KOPT-K1 (cell line): ENCODE measurements around the gene PSMC5.
"Not testable (repeated sequence)": the region's sequence is repeated elsewhere in the genome, so short reads cannot be mapped to it uniquely, and the experiment has no call there.

ENCODE experiments used
- H3K27ac ChIP-seq: fragments of 200-600 bp; sonication (generic); 2 replicates; pipeline ENCODE4 v1.5.1; 2016; ENCODE audit warnings: antibody characterized with exemption, mild to moderate bottlenecking, low read depth, low read length; ENCODE audit not compliant: poor library complexity, severe bottlenecking
- H3K36me3 ChIP-seq: fragments of 200-600 bp; sonication (generic); 2 replicates; pipeline ENCODE4 v1.5.1; 2017; ENCODE audit warnings: antibody characterized with exemption, mild to moderate bottlenecking, low read length, moderate library complexity; ENCODE audit not compliant: insufficient read depth
- H3K9me3 ChIP-seq: fragments of 200-600 bp; sonication (generic); 2 replicates; pipeline ENCODE4 v1.5.1; 2017; ENCODE audit warnings: antibody characterized with exemption, low read length, mild to moderate bottlenecking; ENCODE audit not compliant: insufficient read depth, poor library complexity, severe bottlenecking

PSMC5 gene

DNA sequence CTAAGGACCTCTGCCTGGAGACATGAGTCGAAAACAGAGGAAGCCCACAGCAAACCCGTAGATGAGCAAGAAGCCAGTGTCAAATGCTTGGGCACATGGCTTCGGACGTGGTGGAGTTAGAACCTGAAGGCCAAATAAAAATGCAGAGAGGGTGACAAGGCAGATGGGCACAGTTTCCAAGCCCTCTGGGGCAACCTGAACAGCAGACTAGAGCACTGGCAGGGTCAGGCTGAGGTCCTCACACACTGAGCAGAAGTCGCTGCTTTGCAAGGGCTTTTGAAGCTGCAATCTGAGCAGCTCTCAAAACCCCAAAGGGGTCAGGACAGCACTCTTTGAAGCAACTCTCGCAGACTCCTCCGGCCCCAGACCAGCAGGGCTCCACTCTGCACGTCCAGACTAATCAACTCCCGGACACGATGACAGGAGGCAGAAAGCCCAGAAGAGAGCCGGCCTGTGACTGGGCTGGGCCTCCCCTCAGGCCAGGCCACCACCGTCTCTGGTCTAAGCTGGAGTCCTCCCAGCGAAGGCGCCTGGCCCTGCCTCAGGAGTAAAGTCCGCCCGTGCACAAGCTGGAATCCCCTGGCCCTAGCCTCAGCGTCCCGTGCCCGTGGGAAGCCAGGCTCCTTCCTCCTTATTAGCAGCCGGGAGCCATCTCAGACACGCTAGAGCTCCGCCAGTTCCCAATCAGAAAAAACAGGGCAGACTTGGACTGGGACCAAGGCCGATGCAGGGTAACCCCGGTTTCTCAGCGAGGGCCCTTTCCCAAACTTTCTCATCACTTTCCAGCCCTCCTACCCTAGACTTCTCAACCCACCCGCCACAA, 14.3 kb downstream of the PSMC5 start:
- Histone ChIP-seq H3K27ac (peak overlapping the region; percentile 92), H3K36me3 (peaks cover 29% of the 10 kb centered on the region), H3K9me3 (no peaks in the 10 kb centered on the region)

DNA sequence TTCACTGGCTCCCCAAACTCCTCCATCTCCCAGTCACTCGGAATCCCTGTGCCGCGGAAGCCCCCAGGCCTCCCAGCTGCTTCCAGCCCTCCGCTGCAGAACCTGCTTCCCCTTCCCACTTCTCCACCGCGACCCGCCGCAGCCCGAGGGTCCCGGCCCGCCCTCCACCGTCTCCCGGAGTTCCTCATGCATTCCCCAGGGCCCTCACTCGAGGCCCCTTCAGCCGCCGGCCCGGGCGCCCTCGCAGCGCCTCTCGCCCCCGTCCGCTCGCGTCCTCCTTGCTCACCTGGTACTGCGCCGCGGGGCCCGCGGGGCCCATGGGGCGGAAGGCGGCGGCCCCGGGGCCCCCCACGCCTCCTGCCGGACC, 14.9 kb downstream of the PSMC5 start:
- peak overlapping the region; percentile 92 for H3K27ac ChIP-seq
- peaks cover 23% of the 10 kb centered on the region for H3K36me3 ChIP-seq
- no peaks in the 10 kb centered on the region for H3K9me3 ChIP-seq

DNA sequence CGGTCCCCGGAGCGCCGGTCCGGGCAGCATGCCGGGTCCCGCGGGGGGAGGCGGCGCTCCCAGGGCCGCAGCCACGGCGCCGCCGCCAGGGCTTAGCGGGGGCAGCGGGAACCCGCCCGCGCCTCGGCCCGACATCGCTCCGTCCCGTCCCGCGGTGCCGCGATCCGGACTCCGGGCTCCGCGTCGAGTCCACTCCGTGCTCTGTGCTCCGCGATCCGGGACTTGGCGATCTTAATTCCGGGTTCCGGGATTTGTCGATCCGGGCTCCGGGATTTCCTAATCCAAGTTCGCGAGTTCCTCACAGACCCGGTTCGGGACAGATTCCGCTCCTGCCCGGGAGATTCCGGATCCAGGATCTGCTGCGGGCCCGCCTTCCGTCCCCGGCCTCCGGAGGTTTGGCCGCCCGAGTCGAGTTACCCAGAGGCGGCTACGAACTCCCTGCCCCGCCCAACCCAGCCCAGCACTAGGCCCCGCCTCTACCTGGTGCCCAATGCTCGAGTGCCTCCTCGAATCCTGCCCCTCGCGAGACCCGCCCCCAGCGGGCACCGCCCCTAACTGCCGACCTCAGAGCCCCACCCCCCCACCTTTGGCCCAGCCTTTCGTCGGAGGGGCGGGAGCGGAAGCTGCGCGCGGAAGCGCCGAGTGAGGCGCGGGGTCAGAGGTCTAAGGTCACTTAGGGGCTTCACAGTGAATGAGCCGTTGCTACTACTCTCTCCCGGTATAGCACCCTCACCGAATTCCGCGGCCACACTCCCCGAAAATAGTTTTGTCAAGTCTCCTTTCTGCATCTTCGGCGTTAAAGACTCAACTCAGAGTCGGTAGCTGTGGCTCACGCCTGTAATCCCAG, 15.5 kb downstream of the PSMC5 start, which contains the start of gene SMARCD2:
Gene SMARCD2, minus strand, starts transcription at position 146 of the 847 bp plus-strand sequence. Its CDS starts 11 bp downstream, at position 135.
- H3K9me3 ChIP-seq, result no peaks in the 10 kb centered on the region
- H3K27ac ChIP-seq, result peak within 1 kb of the TSS; percentile 92
- peaks cover 17% of the 10 kb centered on the region for H3K36me3 ChIP-seq

DNA sequence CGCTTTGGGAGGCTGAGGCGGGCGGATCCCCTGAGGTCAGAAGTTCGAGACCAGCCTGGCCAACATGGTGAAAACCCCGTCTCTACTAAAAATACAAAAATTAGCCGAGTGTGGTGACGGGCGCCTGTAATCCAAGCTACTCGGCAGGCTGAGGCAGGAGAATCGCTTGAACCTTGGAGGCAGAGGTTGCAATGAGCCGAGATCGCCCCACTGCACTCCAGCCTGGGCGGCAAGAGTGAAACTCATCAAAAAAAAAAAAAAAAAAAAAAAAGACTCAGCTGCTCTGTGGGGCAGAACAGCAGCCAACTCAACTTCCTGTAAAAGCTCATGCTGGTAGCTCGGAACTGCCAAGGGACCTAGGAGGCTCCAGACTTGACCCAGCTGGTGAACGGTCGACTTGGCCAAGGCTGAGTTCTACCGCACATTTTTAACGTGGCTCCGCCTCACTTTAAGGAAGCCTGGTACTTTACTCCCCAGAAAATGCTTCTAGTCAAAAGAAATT, 16.2 kb downstream of the PSMC5 start:
- Histone ChIP-seq H3K36me3 (peaks cover 10% of the 10 kb centered on the region), H3K27ac (peak overlapping the region; percentile 92)

DNA sequence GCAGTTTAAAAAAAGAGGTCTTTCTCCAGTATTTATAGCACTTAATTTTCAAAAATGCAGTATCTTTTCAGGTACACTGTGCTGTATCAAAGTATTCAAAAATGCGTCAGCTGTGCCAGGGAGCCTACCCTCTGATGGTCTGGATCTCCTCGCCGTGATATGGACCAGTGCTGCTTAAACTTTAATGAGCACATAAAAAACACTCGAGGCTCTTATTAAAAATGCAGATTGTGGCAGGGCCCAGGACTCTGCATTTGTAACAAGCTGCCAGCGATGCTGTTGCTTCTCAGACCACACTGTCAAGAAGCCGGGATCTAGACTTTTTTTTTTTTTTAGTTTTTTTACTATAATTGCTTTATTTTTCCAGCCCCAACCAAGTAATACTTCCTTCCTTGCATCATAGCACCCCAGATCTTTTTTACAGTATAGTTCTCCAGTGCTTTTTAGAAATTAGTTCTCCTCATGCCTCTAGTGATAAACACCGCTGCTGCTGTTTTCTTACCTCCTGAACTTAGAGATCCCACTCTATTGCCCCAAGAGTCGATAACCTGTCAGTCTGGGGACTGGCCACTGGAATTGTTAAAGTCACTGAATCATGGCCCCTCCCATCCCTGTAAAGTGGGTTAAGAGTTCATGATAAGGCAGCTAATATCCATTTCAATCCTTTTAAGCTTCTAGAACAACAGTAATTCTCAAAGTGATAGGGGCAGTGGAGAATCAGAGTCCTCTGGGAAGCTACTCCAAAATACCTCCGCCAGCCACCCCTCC, 16.9 kb downstream of the PSMC5 start:
- Histone ChIP-seq H3K27ac (peak overlapping the region; percentile 92), H3K9me3 (no peaks in the 10 kb centered on the region), H3K36me3 (peaks cover 4% of the 10 kb centered on the region; the same call in 1 of the 2 replicates)

More for the DNA sequence above, 16.2 kb downstream of the PSMC5 start:
- H3K9me3 ChIP-seq, result not testable (repeated sequence)

DNA sequence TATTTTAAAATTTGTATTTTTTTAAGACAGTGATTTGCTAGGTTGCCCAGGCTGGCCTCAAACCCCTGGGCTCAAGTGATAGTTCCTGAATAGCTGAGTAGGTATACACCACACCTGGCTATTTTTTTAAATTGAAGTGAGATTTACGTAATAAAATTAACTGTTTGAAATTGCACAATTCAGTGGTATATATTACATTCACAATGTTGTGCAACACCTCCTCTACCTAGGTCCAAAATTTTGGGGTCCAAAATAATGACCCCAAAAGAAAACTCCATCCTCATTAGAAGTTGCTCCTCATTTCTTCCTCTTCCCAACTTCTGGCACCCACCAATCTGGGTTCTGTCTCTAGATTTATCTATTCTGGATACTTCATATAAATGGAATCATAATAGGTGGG, 18.3 kb downstream of the PSMC5 start:
- H3K9me3 ChIP-seq, result no peaks in the 10 kb centered on the region
- no peaks in the 10 kb centered on the region for H3K36me3 ChIP-seq
- no peak overlapping the region for H3K27ac ChIP-seq

DNA sequence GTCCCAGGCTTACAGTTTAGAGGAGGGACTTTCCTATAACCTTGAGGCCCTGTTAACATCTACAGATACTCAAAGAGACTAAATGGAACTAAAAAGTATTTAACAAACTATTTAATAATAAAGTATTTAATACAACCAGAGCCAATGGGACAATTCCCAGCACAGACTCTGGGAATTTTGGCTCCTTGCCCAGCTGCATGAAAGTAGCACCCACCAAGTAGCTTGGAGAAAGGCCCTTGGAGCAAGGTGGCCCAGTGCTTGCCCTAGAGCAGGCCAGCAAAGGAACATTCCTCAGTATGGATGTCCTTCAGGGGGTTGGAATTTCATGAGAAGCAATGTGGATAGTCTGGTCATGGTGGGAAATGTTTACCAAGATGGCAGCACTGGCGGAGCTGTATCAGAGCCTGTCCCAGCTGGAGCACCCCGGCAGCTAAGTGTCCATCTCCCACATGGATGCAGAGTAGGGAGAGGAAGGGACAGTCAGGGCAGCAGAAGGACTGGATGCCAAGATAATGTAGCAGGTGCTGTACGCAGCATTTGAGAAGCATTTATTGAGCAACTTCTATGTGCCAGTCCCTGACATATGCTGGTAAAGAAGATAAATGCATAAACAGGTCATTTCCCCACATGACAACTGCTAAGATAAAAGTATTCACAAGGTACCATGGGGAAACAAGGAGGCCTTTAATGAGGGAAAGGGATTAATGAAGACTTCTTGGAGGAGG, 20.5 kb downstream of the PSMC5 start:
- H3K27ac ChIP-seq, result no peak overlapping the region
- no peaks in the 10 kb centered on the region for H3K9me3 ChIP-seq
- no peaks in the 10 kb centered on the region for H3K36me3 ChIP-seq

DNA sequence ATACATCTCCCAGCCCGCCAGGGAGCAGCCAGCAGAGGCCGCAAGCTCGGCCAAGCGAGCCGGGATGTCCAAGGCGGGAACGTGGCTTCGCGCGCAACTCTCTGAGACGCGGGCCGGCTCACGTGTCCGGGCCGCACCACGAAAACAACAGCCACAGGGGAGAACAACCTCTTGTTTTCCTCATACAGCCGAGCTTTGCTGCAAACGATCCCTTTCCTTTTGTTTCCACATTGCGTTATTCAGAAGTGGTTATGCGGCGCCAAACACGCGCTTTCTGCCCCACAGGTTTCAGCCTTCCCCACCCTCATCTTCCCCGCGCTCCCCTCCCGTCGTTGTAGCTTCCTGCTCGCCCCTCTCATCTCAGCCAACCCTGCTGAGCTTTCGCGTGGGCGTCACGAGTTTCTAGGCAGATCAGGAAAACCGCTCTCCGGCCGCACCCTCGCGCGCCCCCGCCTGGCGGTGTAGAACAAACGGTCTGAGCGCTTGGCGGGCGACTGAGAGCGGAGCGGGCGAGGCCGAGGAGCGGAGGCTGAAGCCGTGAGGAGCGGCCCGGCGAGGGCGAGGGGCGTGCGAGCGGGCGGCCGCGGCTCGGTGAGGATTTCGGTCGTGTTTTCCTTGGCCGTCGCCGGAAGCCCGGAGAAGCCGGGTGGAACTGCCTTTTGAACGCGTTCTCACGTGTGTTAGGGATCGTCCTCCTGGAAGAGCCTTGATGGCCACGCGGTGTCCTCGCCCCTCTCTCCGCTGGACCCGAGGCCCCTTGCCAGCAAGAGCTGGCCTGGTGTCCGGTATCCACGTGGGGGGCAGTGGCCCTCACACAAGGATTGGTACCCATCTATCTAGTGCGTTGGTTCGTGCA, 21.8 kb downstream of the PSMC5 start:
- Histone ChIP-seq H3K27ac (peak overlapping the region; percentile 52), H3K9me3 (no peaks in the 10 kb centered on the region), H3K36me3 (no peaks in the 10 kb centered on the region)

DNA sequence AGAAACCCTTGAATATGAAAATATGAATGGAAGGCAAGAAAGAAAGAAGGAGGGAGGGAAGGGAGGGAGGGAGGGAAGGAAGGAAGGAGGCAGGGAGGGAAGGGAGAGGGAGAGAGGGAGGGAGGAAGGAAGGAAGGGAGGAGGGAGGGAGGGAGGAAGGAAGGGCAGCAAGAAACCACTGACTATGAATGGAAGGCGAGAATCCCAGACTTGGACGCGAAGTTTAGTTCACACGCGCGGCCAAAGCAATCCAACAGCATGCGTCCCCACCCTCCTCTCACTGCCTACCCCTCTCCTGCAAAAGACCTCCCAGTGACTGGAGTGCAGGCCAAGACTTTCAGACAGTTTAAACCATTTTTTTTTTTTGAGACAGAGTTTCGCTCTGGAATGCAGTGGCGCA, 23.2 kb downstream of the PSMC5 start:
- Histone ChIP-seq H3K36me3 (no peaks in the 10 kb centered on the region), H3K9me3 (no peaks in the 10 kb centered on the region), H3K27ac (no peak overlapping the region)

DNA sequence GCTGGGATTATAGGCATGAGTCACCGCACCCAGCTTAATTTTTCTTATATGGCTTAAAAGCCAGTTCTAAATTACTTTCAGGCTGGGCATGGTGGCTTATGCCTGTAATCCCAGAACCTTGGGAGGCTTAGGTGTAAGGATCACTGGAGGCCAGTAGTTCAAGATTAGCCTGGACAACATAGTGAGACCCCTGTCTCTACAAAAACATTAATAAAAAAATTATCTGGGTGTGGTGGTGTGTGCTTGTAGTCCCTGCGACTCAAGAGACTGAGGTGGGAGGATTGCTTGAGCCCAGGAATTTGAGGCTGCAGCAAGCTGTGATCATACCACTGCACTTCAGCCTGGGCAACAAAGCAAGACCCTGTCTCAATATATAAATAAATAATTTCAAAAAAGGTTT, 26.0 kb downstream of the PSMC5 start:
- H3K9me3 ChIP-seq, result no peaks in the 10 kb centered on the region
- no peak overlapping the region for H3K27ac ChIP-seq
- H3K36me3 ChIP-seq, result no peaks in the 10 kb centered on the region

DNA sequence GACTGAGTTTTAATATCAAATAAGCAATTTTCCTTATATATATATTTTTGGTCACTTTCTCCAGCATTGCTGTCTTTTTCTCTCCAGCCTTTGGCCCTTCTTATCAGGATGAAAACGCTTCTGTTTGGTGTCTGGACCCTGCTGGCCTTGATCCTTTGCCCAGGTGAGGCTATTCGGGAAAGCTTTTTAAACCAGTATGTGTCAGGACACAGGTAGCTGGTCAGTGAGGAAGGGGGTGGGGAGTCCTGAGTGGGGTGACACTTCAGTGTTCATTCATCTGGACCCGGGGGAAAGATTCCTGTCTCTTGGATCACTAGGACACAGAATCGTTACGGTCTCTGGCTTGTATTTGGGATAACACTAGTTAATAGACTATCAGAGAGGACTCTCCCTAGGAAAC, 27.5 kb downstream of the PSMC5 start:
- Histone ChIP-seq H3K27ac (no peak overlapping the region), H3K36me3 (no peaks in the 10 kb centered on the region), H3K9me3 (no peaks in the 10 kb centered on the region)

DNA sequence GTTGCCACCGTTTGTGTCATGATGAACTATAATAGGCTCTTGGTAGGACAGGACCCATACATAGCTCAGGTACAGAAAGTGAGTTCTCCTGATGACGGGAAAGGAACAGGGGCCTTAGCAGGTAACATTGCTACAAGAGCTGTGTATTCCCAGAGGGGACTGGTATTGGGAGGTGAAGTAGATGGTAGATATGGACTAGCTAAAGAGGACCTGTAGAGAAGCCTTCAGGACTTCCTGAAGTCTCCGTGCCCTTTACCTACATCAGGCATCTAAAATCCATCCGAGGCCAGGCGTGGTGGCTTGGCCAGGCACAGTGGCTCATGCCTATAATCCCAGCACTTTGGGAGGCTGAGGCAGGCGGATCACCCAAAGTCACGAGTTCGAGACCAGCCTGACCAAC, 28.0 kb downstream of the PSMC5 start:
- no peaks in the 10 kb centered on the region for H3K36me3 ChIP-seq
- H3K9me3 ChIP-seq, result no peaks in the 10 kb centered on the region
- no peak overlapping the region for H3K27ac ChIP-seq

DNA sequence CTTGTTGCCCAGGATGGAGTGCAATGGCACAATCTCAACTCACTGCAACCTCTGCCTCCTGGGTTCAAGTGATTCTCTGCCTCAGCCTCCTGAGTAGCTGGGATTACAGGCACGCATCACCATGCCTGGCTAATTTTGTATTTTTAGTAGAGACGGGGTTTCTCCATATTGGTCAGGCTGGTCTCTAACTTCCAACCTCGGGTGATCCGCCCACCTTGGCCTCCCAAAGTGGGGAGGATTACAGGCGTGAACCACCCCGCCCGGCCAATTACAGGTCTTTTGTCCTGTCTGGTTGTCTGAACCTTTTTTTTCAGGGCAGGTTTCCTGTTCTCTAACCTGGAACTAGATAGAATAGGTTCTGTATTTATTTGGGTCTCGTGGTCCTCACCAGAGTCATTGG, 29.2 kb downstream of the PSMC5 start:
- not testable (repeated sequence) for H3K36me3 ChIP-seq, H3K9me3 ChIP-seq, H3K27ac ChIP-seq
